SK-N-SH treated with all-trans-retinoic acid at 6 μM for 48 hours (cell line): Measurements from ENCODE around the gene MYOM1.

Experiments used
- ATAC-seq: fragments of 200-7000 bp; cut with Tn5 transposase; 3 replicates; pipeline ENCODE4 v1.9.1; 2020; ENCODE audit warnings: mild to moderate bottlenecking, moderate library complexity
- BACH2 ChIP-seq: fragments of 250-450 bp; sonication (Bioruptor Pico); IDR thresholded peaks from 2 replicates; pipeline ENCODE4 v1.9.0; 2021; ENCODE audit warnings: mild to moderate bottlenecking, borderline replicate concordance
- CREB5 ChIP-seq: fragments of 250-450 bp; sonication (Bioruptor Pico); IDR thresholded peaks from 2 replicates; pipeline ENCODE4 v1.5.1; 2020; ENCODE audit warnings: low read depth, mild to moderate bottlenecking, moderate library complexity
- CSDC2 ChIP-seq: fragments of 250-450 bp; sonication (Bioruptor Pico); IDR thresholded peaks from 2 replicates; pipeline ENCODE4 v1.5.0; 2020; ENCODE audit warnings: mild to moderate bottlenecking, moderate library complexity
- CSRNP3 ChIP-seq: fragments of 250-450 bp; sonication (Bioruptor Pico); IDR thresholded peaks from 2 replicates; pipeline ENCODE4 v1.5.1; 2021; ENCODE audit warnings: mild to moderate bottlenecking, moderate library complexity
- ESRRG ChIP-seq: fragments of 250-450 bp; sonication (Bioruptor Pico); IDR thresholded peaks from 2 replicates; pipeline ENCODE4 v1.6.1; 2021; ENCODE audit warnings: mild to moderate bottlenecking
- GLIS3 ChIP-seq: fragments of 250-450 bp; sonication (Bioruptor Pico); IDR thresholded peaks from 2 replicates; pipeline ENCODE4 v1.5.0; 2020; ENCODE audit warnings: mild to moderate bottlenecking, moderate library complexity
- ISL1 ChIP-seq: fragments of 250-450 bp; sonication (Bioruptor Pico); IDR thresholded peaks from 2 replicates; pipeline ENCODE4 v2.1.2; 2022; ENCODE audit warnings: mild to moderate bottlenecking, moderate library complexity
- PATZ1 ChIP-seq: fragments of 250-450 bp; sonication (Bioruptor Pico); IDR thresholded peaks from 2 replicates; pipeline ENCODE4 v1.8.0; 2020; ENCODE audit warnings: mild to moderate bottlenecking, moderate library complexity, borderline replicate concordance
- POU6F1 ChIP-seq: fragments of 250-450 bp; sonication (Bioruptor Pico); IDR thresholded peaks from 2 replicates; pipeline ENCODE4 v1.8.0; 2021; ENCODE audit warnings: low read depth, mild to moderate bottlenecking, moderate library complexity, borderline replicate concordance
- PPARA ChIP-seq: fragments of 250-450 bp; sonication (Bioruptor Pico); IDR thresholded peaks from 2 replicates; pipeline ENCODE4 v1.5.0; 2020; ENCODE audit warnings: mild to moderate bottlenecking, borderline replicate concordance
- RARB ChIP-seq: fragments of 250-450 bp; sonication (Bioruptor Pico); IDR thresholded peaks from 2 replicates; pipeline ENCODE4 v1.8.0; 2021; ENCODE audit warnings: mild to moderate bottlenecking, moderate library complexity
- SNAI2 ChIP-seq: fragments of 250-450 bp; sonication (Bioruptor Pico); IDR thresholded peaks from 2 replicates; pipeline ENCODE4 v1.5.0; 2020; ENCODE audit warnings: mild to moderate bottlenecking, moderate library complexity
- TCF4 ChIP-seq: fragments of 250-450 bp; sonication (Bioruptor Pico); IDR thresholded peaks from 2 replicates; pipeline ENCODE4 v1.8.0; 2021; ENCODE audit warnings: mild to moderate bottlenecking, moderate library complexity, borderline replicate concordance
- ZC3H10 ChIP-seq: fragments of 250-450 bp; sonication (Bioruptor Pico); IDR thresholded peaks from 2 replicates; pipeline ENCODE4 v1.5.1; 2021; ENCODE audit warnings: mild to moderate bottlenecking, moderate library complexity
- ZFP3 ChIP-seq: fragments of 250-450 bp; sonication (Bioruptor Pico); IDR thresholded peaks from 2 replicates; pipeline ENCODE4 v1.5.0; 2020; ENCODE audit warnings: mild to moderate bottlenecking, moderate library complexity
- ZFP30 ChIP-seq: fragments of 450-650 bp; formaldehyde crosslinking; IDR thresholded peaks from 2 replicates; pipeline ENCODE4 v1.5.0; 2022; ENCODE audit warnings: mild to moderate bottlenecking, moderate library complexity
- ZNF565 ChIP-seq: fragments of 450-650 bp; formaldehyde crosslinking; conservative IDR thresholded peaks from 2 replicates; pipeline ENCODE4 v1.5.0; 2020; ENCODE audit warnings: low read depth, mild to moderate bottlenecking, moderate library complexity
- ZNF70 ChIP-seq: fragments of 450-650 bp; formaldehyde crosslinking; IDR thresholded peaks from 2 replicates; pipeline ENCODE4 v1.5.0; 2020; ENCODE audit warnings: mild to moderate bottlenecking, moderate library complexity
- ZNF8 ChIP-seq: fragments of 450-650 bp; formaldehyde crosslinking; IDR thresholded peaks from 2 replicates; pipeline ENCODE4 v1.5.0; 2020; ENCODE audit warnings: mild to moderate bottlenecking, moderate library complexity

MYOM1 gene

GRCh38 chr18:3121259-3121658 is 98.5 kb downstream of the MYOM1 start:
- no peak for TF ChIP-seq GLIS3 (CRISPR knock-in tag)
- no peak for TF ChIP-seq RARB (CRISPR knock-in tag)
- no peak for TF ChIP-seq BACH2
- TF ChIP-seq CREB5 (CRISPR knock-in tag) = no peak
- no peak for TF ChIP-seq POU6F1
- no peak for TF ChIP-seq CSDC2
- no peak for TF ChIP-seq ZNF8
- no peak for TF ChIP-seq TCF4 (CRISPR knock-in tag)
- TF ChIP-seq ZNF70 (CRISPR knock-in tag) = no peak
- no peak for TF ChIP-seq ESRRG (CRISPR knock-in tag)
- TF ChIP-seq ZC3H10 (CRISPR knock-in tag) = no peak
- no peak for TF ChIP-seq ZFP3 (CRISPR knock-in tag)
- TF ChIP-seq ISL1 (CRISPR knock-in tag) = no peak
- ATAC-seq = no peak

- ATAC-seq = no peak
- TF ChIP-seq ZFP3 (CRISPR knock-in tag) (no peak), ZFP30 (no peak), CSRNP3 (CRISPR knock-in tag) (no peak), CREB5 (CRISPR knock-in tag) (no peak), POU6F1 (no peak)
These were observed 99.4 kb downstream of the MYOM1 start for GRCh38 chr18:3120356-3120755.

- no peak for ATAC-seq
- no peak for TF ChIP-seq PPARA (CRISPR knock-in tag)
- TF ChIP-seq ZNF565 (CRISPR knock-in tag) = no peak
- TF ChIP-seq SNAI2 = no peak
- no peak for TF ChIP-seq ZC3H10 (CRISPR knock-in tag)
- no peak for TF ChIP-seq PATZ1 (CRISPR knock-in tag)
- TF ChIP-seq CREB5 (CRISPR knock-in tag) = no peak
- no peak for TF ChIP-seq TCF4 (CRISPR knock-in tag)
- TF ChIP-seq ZNF70 (CRISPR knock-in tag) = no peak
- TF ChIP-seq ZFP30 = no peak
These were observed 100.1 kb downstream of the MYOM1 start for GRCh38 chr18:3119401-3120341.
